HG02938 (cell line): ENCODE data around the gene ABCA8.
"Not testable (repeated sequence)": the region's sequence is repeated elsewhere in the genome, so short reads cannot be mapped to it uniquely, and the experiment has no call there.

Experiments used
- ATAC-seq: cut with Tn5 transposase; IDR thresholded peaks from one replicate; pipeline ENCODE4 v1.9.1; 2021; ENCODE audit warnings: mild to moderate bottlenecking, moderate library complexity; ENCODE audit not compliant: unreplicated experiment

ABCA8 gene

GRCh38 chr17:68955181-68955841, at the start of gene ABCA8:
Gene ABCA8, minus strand, starts transcription at chr17:68955392. Its CDS starts 13,358 bp downstream, at chr17:68942034.
- no peak for ATAC-seq

DNA sequence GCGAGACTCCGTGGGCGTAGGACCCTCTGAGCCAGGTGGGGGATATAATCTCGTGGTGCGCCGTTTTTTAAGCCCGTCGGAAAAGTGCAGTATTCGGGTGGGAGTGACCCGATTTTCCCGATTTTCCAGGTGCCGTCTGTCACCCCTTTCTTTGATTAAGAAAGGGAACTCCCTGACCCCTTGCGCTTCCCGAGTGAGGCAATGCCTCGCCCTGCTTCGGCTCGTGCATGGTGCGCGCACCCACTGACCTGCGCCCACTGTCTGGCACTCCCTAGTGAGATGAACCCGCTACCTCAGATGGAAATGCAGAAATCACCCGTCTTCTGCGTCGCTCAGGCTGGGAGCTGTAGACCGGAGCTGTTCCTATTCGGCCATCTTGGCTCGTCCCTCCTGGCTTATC, 49.6 kb upstream of the ABCA8 start:
- ATAC-seq: not testable (repeated sequence)

- ATAC-seq: not testable (repeated sequence)
These were observed 44.6 kb upstream of the ABCA8 start for GRCh38 chr17:68999743-69000142.

- no peak for ATAC-seq
These were observed 37.9 kb upstream of the ABCA8 start for GRCh38 chr17:68993112-68993511.

DNA sequence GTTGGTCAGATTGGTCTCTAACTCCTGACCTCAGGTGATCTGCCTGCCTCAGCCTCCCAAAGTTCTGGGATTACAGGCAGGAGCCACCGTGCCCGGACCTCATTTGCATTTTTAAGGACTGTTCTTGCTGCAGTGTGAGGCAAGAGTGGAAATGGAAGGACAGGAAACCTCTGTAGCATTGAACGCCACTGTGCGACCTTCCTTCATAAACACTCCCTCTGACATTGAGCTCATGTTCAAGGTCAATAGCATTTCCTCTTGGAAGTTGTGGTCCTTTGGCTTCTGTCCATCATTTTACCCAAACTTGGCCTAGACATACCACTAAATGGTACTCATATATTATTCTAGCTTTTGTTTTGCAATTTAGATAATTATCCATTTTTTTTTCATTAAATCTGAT, 32.8 kb upstream of the ABCA8 start:
- no peak for ATAC-seq

DNA sequence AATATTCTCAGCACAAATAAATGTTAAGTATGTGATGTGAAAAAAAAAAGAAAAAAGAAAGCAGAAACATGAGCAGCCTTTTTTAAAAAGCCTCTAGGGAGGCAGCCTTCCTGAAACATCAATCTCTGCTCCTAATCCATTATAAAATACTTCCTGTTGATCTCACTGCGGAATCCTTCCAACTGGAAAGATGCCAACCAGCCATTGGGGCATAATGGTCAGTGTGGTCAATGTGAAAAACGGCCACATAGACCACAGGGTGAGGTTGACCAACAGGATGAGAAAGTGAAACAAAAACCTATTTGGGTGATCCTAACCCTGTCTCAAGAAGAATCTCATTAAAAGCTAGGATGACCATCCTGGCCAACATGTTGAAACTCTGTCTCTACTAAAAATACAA, 26.1 kb upstream of the ABCA8 start:
- ATAC-seq: no peak

DNA sequence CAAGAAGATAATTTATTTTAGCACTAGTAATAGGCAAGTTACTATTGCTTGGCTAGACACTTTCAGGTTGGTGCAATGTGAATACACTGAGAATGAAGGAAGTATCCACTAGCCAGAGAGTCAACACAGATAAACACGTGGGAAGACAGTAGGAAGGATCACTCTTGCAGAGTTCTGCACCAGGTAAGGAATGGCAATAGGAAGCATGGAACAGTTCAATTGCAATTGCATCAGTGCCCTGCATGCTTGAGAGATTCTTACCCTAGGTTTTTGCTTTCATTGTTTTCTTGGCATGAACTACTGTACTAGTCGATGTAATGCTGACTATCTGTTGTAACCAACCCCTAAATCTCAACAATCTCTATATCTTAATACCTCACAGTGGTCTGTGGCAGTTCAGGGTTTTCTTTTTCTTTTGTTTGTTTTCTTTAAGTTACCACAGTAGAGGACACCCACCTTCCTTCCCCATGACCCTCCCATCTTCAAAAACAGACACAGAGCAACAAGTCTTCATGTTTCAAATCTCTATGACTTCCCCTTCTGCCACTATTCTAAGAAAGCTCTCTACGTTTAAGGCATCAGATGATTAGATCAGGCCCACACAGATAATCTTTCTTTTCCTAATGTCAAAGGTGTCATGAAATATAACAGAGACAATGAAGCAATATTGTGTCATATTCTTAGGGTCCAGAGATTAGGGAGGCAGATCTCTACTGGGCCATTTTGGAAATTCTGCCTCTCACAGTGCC, 18.1 kb upstream of the ABCA8 start:
- ATAC-seq: no peak

GRCh38 chr17:68972119-68972704, 17.0 kb upstream of the ABCA8 start:
- no peak for ATAC-seq

GRCh38 chr17:68969101-68969500, 13.9 kb upstream of the ABCA8 start:
- ATAC-seq: no peak

- no peak for ATAC-seq
These were observed 8.8 kb upstream of the ABCA8 start for GRCh38 chr17:68963958-68964357.

GRCh38 chr17:68961214-68961882, 6.2 kb upstream of the ABCA8 start:
- no peak for ATAC-seq

DNA sequence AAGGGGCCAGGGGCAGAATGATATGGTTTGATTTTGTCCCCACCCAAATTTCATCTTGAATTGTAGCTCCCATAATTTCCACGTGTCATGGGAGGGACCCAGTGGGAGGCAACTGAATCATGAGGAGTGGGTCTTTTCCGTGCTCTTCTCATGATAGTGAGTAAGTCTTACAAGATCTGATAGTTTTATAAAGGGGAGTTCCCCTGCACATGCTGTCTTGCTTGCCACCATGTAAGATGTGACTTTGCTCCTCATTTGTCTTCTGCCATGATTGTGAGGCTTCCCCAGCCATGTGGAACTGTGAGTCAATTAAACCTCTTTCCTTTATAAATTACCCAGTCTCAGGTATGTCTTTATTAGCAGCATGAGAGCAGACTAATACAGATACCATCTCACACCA, 3.9 kb upstream of the ABCA8 start:
- ATAC-seq: not testable (repeated sequence)

DNA sequence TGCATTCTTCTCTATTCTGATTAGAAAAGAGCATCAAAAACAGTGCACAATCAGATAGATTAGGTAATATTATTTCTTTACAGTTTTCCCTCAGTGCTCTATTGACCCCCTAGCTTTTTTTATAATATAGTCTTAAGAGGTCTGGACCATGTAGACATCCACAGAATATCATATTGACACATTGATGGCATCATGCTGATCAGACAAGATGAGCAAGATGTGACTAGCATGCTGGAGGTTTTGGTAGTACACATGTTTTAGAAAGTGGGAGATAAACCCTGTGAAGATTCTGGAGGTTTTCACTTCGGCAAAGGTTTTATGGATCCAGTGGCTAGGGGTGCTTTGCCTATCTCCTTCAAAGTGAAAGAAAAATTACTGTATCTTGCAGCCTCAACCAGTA, 2.8 kb upstream of the ABCA8 start:
- no peak for ATAC-seq

DNA sequence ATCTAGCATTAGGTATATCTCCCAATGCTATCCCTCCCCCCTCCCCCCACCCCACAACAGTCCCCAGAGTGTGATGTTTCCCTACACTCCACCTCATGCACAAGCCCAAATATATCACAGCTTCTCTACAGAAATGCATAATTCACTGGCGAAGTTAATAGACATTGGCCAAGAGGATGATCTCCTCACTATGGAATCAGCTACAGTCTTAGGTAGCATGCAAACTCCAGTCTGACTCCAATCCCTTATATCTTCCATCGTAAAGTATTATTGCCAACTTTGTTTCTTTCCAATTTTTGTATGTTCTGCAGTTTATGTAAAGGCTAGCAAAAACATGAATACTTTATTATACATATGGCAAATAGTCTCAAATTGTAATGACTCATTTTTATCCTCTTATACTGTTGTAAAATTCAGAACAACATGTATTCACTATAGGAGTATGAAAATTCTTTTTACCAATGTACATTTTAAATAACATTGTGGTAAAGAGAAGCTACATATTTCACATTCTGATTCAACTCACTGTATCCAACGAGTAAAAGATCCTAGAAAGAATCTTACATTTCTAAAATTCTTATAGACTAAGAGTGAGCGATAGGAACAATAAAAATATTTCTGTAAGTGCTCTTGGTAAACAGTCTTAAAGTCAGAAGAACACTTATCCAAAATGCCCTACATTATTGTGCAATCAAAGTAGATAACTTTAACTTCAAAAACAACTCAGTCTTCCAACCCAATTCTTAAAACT, 871 bp downstream of the ABCA8 start:
- ATAC-seq: no peak

DNA sequence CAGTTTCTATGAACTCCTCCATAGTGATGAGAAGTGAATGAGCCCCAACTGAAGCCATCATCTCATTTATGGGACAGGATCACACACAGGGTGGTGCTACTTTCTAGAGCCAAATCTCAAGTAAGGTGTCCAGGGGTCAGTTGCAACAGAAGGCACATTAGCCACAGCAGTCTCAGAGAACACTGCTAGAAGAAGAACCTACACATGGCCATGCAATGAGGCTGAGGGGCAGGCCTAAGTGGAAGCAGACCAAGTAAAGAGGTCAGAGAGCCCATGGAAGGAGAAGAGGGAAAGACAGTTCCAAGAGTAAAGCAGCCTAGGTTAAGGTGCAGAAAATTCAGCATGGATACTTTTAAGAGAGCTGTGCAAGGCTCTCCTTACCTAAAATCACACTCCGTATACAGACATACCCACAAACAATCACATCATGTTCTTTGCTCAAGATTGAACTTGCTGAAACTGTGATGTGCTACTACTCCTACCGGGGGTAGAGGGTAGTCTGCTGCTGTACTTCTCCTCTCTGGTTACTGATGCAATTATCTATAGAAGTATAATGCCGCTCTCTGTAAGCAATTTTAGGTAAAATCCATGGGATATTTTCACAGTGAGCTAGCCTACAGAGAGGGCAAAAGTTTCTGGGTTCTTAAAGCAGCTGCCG, 1.7 kb downstream of the ABCA8 start:
- ATAC-seq: no peak

- no peak for ATAC-seq
These were observed 4.5 kb downstream of the ABCA8 start for GRCh38 chr17:68950725-68951124.

DNA sequence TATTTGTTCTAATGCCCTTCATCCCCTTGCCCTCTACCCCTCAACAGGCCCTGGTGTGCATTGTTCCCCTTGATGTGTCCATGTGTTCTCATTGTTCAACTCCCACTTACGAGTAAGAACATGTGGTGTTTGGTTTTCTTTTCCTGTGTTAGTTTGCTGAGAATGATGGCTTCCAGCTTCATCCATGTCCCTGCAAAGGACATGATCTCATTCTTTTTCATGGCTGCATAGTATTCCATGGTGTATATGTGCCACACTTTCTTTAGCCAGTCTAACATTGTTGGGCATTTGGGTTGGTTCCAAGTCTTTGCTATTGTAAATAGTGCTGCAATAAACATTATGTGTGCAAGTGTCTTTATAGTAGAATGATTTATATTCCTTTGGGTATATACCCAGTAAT, 7.3 kb downstream of the ABCA8 start:
- ATAC-seq: not testable (repeated sequence)

DNA sequence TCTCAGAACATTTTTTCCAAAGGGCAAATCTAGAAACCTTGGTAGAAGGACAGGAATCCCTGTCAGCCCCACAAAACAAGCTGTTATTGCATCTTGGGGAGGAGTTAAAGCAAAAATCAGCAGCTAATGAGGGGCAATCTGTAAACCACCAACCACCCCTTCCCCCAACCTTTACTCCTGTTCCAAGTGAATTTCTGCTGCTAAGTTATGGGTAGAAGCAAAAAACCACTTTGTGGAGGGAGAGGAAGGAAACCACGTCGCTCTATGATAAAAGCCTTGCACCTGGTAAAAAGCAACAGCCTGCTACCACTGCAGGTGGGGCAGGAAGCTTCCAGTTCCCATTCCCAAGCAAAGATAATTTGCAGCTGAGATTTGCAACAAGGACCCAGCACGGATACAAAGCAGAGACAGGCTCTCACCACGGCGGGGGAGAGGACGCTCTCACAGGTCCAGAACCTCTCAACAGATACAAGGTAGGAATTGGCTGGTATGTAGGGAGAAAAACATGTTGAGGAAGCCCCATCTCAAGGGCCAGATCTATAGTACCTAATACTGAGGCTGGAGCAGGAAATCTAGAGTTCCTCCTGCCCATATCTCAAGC, 10.7 kb downstream of the ABCA8 start:
- ATAC-seq: no peak

DNA sequence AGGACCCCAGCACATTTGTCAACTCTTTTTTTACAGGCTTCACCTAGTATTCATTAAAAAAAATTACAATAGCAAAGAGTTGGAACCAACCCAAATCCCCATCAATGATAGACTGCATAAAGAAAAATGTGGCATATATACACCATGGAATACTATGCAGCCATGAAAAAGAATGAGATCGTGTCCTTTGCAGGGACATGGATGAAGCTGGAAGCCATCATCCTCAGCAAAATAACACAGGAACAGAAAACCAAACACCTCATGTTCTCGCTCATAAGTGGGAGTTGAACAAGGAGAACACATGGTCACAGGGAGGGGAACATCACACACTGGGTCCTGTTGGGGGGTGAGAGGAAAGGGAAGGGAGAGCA, 11.4 kb downstream of the ABCA8 start:
- not testable (repeated sequence) for ATAC-seq
